Measurements from ENCODE around the gene ADARB2.

DNA sequence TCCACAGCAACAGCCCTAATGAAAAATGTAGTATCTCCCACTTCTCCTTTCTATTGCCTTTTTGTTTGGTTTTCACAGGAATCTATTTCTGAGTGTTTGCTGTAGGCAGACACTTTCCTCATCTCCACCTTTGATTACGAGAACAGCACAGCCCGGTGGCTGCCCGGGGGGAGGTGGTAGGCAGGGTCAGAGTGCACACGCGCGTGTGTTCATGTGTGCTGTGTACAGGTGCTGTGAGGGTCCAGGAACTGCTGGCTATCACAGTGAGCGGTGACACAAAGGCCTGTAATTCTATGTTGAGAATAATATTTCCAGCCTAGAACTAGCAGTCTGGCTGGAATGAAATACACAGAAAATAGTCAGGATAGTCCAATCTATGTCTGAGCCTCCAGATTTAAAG, 212.8 kb downstream of the ADARB2 start:
- no peak for TF ChIP-seq CTCF (IDR thresholded peaks at IDR 0.05)
- no peak for TF ChIP-seq EP300 (IDR thresholded peaks at IDR 0.05)
